GM12873 (cell line): ENCODE measurements around the gene REEP5.
A peak's percentile ranks its signal among the peaks of the same experiment; 100 is the strongest.

ENCODE experiments used
- CTCF ChIP-seq: IDR thresholded peaks from 2 replicates; pipeline ENCODE4 v1.5.1; 2012; ENCODE audit warnings: low read depth, mild to moderate bottlenecking, moderate library complexity, low read length, control low read depth; ENCODE audit not compliant: insufficient read depth; ENCODE audit errors: missing control alignments

Gene REEP5

GRCh38 chr5:112917453-112917995 lies 4.5 kb downstream of the REEP5 start:
- TF ChIP-seq CTCF, result peak; percentile 54

- no peak for TF ChIP-seq CTCF
Observed at GRCh38 chr5:112915831-112916230, 6.2 kb downstream of the REEP5 start.

GRCh38 chr5:112914584-112914983 lies 7.4 kb downstream of the REEP5 start:
- no peak for TF ChIP-seq CTCF

DNA sequence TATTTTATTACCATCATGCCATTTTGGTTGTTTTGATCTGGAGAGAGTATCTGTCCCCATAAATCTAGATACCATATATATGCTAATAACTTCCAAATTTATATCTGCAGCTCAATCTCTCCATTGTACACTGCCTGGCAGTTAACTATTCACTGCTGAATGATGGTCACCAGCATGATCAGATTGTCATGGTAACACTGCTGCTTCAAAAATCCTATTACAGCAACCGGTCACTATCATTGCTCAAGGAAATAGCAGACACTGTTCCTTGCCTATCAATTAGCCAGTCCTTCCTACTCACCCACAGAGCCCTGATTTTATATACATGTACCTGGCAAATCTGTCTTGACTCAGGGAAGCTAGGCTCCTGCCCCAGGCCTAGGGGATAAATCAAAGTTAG lies 11.5 kb downstream of the REEP5 start:
- TF ChIP-seq CTCF, result no peak

GRCh38 chr5:112908854-112909253 lies 13.2 kb downstream of the REEP5 start:
- TF ChIP-seq CTCF, result no peak

- no peak for TF ChIP-seq CTCF
Observed at GRCh38 chr5:112907166-112907631, 14.8 kb downstream of the REEP5 start.

DNA sequence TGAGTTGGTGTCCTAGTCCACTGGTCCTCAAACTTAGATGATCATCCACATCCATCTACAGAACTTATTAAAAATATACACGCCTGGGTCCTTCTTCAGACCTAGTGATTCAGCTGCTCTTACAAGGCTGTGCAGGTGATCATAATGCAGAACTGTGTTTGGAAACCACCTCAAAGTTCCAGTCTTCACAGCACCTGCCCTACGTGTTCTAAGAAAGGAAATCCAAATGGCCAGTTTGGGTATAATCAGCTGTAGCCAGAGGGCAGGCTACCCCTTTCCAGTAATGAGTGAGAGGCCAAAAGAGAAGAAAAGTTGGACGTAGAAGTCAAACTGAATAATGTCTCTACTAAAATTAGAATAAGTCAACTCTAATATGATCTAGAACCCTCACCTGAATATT lies 15.4 kb downstream of the REEP5 start:
- TF ChIP-seq CTCF, result no peak

DNA sequence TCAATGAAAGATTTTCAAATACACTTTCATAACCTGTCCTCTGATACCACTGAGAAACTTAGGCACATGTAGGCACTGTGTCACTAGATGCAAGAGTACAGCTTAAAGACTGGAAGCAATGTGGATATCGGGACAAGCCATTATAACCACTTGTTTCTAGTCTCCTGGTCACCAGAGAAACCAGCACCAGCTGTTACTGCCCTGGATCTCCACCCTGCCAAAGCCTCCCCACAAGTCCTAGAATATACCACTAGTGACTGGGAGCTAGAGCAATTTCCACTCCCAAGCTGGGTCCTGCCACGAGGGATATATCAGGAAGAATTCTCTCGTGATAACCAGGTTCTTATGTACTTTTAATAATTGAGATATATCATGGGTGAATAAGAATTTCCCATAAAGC lies 19.5 kb downstream of the REEP5 start:
- TF ChIP-seq CTCF, result no peak
